Measurements from ENCODE around the gene MACROD2. TPM values are rescaled to one million over a fixed set of nuclear protein-coding genes. Genes with fewer than 3 reads are reported as not detected.

Gene MACROD2
- total and polyA plus RNA-seq, 2 experiments from 2014 or later = 2.8 to 4.3 TPM

GRCh38 chr20:14568225-14568624 is 572.9 kb downstream of the MACROD2 start:
- Histone ChIP-seq H3K4me1 (ENCODE audit: insufficient read depth) (peaks cover 8% of the 10 kb centered on the region; the same call in 1 of the 2 replicates), H3K4me2 (peak overlapping the region; percentile 1; the same call in 1 of the 2 replicates), H3F3A (replicated peaks; ENCODE audit: low read depth) (no peaks in the 10 kb centered on the region), H3K27ac (ENCODE audit: low read depth) (no peak overlapping the region), H3K36me3 (ENCODE audit: insufficient read depth) (no peaks in the 10 kb centered on the region), H4K20me1 (replicated peaks; ENCODE audit: insufficient read depth) (no peaks in the 10 kb centered on the region), H3K9me2 (ENCODE audit: insufficient read depth) (no peaks in the 10 kb centered on the region), H3K79me2 (replicated peaks; ENCODE audit: insufficient read depth) (no peaks in the 10 kb centered on the region), H3K27me3 (ENCODE audit: insufficient read depth) (no peaks in the 10 kb centered on the region), H2AFZ (no peak overlapping the region), H3K4me3 (no peak overlapping the region)
- Mint-ChIP-seq H3K4me3 (no peak overlapping the region), H3K27me3 (ENCODE audit: insufficient read depth, low read depth, poor library complexity) (no peaks in the 10 kb centered on the region), H3K9me3 (peaks cover 15% of the 10 kb centered on the region; the same call in 2 of the 3 replicates), H3K36me3 (ENCODE audit: low read depth) (peaks cover 13% of the 10 kb centered on the region; the same call in 2 of the 3 replicates), H3K27ac (peak overlapping the region; percentile 87), H3K4me1 (peaks cover 10% of the 10 kb centered on the region)
- ATAC-seq (no peak; the same call in 2 of the 3 replicates), DNase-seq (ENCODE audit: low spot score) (peak; percentile 19)
- TF ChIP-seq NANOG (IDR thresholded peaks at IDR 0.05; ENCODE audit: borderline replicate concordance) (no peak), ZNF331 (CRISPR knock-in tag; IDR thresholded peaks at IDR 0.05; ENCODE audit: low read depth) (no peak), EZH2 (IDR thresholded peaks at IDR 0.05; ENCODE audit: low read depth, unreplicated experiment) (no peak), ZNF114 (CRISPR knock-in tag; IDR thresholded peaks at IDR 0.05) (no peak), JUNB (IDR thresholded peaks at IDR 0.05; ENCODE audit: unreplicated experiment) (no peak)
- TF ChIP-seq, protein P1, sequence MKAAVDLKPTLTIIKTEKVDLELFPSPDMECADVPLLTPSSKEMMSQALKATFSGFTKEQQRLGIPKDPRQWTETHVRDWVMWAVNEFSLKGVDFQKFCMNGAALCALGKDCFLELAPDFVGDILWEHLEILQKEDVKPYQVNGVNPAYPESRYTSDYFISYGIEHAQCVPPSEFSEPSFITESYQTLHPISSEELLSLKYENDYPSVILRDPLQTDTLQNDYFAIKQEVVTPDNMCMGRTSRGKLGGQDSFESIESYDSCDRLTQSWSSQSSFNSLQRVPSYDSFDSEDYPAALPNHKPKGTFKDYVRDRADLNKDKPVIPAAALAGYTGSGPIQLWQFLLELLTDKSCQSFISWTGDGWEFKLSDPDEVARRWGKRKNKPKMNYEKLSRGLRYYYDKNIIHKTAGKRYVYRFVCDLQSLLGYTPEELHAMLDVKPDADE (IDR thresholded peaks at IDR 0.05) = no peak
- TF ChIP-seq, protein P2, sequence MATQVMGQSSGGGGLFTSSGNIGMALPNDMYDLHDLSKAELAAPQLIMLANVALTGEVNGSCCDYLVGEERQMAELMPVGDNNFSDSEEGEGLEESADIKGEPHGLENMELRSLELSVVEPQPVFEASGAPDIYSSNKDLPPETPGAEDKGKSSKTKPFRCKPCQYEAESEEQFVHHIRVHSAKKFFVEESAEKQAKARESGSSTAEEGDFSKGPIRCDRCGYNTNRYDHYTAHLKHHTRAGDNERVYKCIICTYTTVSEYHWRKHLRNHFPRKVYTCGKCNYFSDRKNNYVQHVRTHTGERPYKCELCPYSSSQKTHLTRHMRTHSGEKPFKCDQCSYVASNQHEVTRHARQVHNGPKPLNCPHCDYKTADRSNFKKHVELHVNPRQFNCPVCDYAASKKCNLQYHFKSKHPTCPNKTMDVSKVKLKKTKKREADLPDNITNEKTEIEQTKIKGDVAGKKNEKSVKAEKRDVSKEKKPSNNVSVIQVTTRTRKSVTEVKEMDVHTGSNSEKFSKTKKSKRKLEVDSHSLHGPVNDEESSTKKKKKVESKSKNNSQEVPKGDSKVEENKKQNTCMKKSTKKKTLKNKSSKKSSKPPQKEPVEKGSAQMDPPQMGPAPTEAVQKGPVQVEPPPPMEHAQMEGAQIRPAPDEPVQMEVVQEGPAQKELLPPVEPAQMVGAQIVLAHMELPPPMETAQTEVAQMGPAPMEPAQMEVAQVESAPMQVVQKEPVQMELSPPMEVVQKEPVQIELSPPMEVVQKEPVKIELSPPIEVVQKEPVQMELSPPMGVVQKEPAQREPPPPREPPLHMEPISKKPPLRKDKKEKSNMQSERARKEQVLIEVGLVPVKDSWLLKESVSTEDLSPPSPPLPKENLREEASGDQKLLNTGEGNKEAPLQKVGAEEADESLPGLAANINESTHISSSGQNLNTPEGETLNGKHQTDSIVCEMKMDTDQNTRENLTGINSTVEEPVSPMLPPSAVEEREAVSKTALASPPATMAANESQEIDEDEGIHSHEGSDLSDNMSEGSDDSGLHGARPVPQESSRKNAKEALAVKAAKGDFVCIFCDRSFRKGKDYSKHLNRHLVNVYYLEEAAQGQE (IDR thresholded peaks at IDR 0.05; ENCODE audit: unreplicated experiment) = no peak

DNA sequence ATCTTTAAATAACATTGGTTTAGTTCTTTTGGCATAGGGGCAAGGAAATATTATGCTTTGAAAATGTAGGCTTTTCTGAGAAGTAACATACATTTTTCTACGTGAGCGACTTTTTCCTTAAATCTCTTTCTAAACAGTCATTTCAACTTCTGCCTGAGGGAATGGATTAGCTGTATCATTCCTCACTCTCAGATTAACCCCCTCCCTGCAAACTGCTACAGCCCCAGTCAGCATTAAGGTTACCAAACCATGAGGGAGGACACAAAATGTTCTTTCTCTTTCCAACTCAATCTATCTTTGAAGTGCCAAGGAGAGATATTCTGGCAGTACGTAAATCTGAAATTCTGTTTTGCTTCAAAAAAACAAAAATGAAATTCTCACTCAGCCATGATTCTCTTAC is 573.4 kb downstream of the MACROD2 start:
- no peak for DNase-seq (ENCODE audit: low spot score)
- no peaks in the 10 kb centered on the region for H3K9me2 ChIP-seq (ENCODE audit: insufficient read depth)
- ATAC-seq = peak; percentile 25; the same call in 1 of the 3 replicates
- H3K36me3 ChIP-seq (ENCODE audit: insufficient read depth) = no peaks in the 10 kb centered on the region
- H4K20me1 ChIP-seq (replicated peaks; ENCODE audit: insufficient read depth) = no peaks in the 10 kb centered on the region
- H3K4me1 Mint-ChIP-seq = peaks cover 10% of the 10 kb centered on the region
- H3K79me2 ChIP-seq (replicated peaks; ENCODE audit: insufficient read depth) = no peaks in the 10 kb centered on the region
- H3K27me3 ChIP-seq (ENCODE audit: insufficient read depth) = no peaks in the 10 kb centered on the region
- H3K4me3 Mint-ChIP-seq = no peak overlapping the region
- no peak overlapping the region for H3K4me2 ChIP-seq
- no peak overlapping the region for H3K27ac ChIP-seq (ENCODE audit: low read depth)
- H3K4me1 ChIP-seq (ENCODE audit: insufficient read depth) = peaks cover 8% of the 10 kb centered on the region; the same call in 1 of the 2 replicates
- no peak overlapping the region for H3K4me3 ChIP-seq
- peaks cover 15% of the 10 kb centered on the region; the same call in 2 of the 3 replicates for H3K9me3 Mint-ChIP-seq
- H3K27ac Mint-ChIP-seq = peak overlapping the region; percentile 63; the same call in 1 of the 2 replicates
- H2AFZ ChIP-seq = no peak overlapping the region
- H3F3A ChIP-seq (replicated peaks; ENCODE audit: low read depth) = no peaks in the 10 kb centered on the region
- H3K36me3 Mint-ChIP-seq (ENCODE audit: low read depth) = peaks cover 13% of the 10 kb centered on the region; the same call in 2 of the 3 replicates
- TF ChIP-seq, protein P3, sequence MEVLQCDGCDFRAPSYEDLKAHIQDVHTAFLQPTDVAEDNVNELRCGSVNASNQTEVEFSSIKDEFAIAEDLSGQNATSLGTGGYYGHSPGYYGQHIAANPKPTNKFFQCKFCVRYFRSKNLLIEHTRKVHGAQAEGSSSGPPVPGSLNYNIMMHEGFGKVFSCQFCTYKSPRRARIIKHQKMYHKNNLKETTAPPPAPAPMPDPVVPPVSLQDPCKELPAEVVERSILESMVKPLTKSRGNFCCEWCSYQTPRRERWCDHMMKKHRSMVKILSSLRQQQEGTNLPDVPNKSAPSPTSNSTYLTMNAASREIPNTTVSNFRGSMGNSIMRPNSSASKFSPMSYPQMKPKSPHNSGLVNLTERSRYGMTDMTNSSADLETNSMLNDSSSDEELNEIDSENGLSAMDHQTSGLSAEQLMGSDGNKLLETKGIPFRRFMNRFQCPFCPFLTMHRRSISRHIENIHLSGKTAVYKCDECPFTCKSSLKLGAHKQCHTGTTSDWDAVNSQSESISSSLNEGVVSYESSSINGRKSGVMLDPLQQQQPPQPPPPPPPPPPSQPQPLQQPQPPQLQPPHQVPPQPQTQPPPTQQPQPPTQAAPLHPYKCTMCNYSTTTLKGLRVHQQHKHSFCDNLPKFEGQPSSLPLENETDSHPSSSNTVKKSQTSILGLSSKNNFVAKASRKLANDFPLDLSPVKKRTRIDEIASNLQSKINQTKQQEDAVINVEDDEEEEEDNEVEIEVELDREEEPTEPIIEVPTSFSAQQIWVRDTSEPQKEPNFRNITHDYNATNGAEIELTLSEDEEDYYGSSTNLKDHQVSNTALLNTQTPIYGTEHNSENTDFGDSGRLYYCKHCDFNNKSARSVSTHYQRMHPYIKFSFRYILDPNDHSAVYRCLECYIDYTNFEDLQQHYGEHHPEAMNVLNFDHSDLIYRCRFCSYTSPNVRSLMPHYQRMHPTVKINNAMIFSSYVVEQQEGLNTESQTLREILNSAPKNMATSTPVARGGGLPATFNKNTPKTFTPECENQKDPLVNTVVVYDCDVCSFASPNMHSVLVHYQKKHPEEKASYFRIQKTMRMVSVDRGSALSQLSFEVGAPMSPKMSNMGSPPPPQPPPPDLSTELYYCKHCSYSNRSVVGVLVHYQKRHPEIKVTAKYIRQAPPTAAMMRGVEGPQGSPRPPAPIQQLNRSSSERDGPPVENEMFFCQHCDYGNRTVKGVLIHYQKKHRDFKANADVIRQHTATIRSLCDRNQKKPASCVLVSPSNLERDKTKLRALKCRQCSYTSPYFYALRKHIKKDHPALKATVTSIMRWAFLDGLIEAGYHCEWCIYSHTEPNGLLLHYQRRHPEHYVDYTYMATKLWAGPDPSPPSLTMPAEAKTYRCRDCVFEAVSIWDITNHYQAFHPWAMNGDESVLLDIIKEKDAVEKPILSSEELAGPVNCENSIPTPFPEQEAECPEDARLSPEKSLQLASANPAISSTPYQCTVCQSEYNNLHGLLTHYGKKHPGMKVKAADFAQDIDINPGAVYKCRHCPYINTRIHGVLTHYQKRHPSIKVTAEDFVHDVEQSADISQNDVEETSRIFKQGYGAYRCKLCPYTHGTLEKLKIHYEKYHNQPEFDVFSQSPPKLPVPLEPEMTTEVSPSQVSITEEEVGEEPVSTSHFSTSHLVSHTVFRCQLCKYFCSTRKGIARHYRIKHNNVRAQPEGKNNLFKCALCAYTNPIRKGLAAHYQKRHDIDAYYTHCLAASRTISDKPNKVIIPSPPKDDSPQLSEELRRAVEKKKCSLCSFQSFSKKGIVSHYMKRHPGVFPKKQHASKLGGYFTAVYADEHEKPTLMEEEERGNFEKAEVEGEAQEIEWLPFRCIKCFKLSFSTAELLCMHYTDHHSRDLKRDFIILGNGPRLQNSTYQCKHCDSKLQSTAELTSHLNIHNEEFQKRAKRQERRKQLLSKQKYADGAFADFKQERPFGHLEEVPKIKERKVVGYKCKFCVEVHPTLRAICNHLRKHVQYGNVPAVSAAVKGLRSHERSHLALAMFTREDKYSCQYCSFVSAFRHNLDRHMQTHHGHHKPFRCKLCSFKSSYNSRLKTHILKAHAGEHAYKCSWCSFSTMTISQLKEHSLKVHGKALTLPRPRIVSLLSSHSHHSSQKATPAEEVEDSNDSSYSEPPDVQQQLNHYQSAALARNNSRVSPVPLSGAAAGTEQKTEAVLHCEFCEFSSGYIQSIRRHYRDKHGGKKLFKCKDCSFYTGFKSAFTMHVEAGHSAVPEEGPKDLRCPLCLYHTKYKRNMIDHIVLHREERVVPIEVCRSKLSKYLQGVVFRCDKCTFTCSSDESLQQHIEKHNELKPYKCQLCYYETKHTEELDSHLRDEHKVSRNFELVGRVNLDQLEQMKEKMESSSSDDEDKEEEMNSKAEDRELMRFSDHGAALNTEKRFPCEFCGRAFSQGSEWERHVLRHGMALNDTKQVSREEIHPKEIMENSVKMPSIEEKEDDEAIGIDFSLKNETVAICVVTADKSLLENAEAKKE (CRISPR knock-in tag; IDR thresholded peaks at IDR 0.05) = no peak
- no peak for TF ChIP-seq ZNF114 (CRISPR knock-in tag; IDR thresholded peaks at IDR 0.05)
- no peaks in the 10 kb centered on the region for H3K27me3 Mint-ChIP-seq (ENCODE audit: insufficient read depth, low read depth, poor library complexity)

Measured in GM23338 (cell line).